Activated naive CD8-positive, alpha-beta T cell treated with anti-CD3 and anti-CD28 coated beads, Interleukin-2, amount 10 ng/mL, durations not matched to agents 7 days and 5 days (primary cell): ENCODE results near the gene ERCC8. TPM values are rescaled to one million over a fixed set of nuclear protein-coding genes. Genes with fewer than 3 reads are reported as not detected.

Source experiments
- ATAC-seq: fragments of 150-1000 bp; cut with Tn5 transposase; one replicate; pipeline ENCODE4 v1.10.0; 2021; ENCODE audit warnings: low read depth, moderate library complexity
- POLR2A ChIA-PET: fragments of 350-600 bp; sonication (Branson Sonifier 250); formaldehyde crosslinking; loops from one replicate; lab custom pipeline; 2021; ENCODE audit warnings: antibody characterized with exemption; lab: Charles Lee
- DNase-seq: peaks from one replicate; pipeline ENCODE4 v3.0.0; 2021
- H3K27ac Mint-ChIP-seq: one replicate; pipeline ENCODE4 v1.8.0; 2022; ENCODE audit warnings: mild to moderate bottlenecking, mixed read lengths
- H3K27me3 Mint-ChIP-seq: one replicate; pipeline ENCODE4 v1.8.0; 2022; ENCODE audit warnings: mild to moderate bottlenecking, moderate library complexity, mixed read lengths
- H3K36me3 Mint-ChIP-seq: one replicate; pipeline ENCODE4 v1.8.0; 2021; ENCODE audit warnings: mild to moderate bottlenecking, mixed read lengths
- H3K4me1 Mint-ChIP-seq: one replicate; pipeline ENCODE4 v1.8.0; 2021; ENCODE audit warnings: mixed read lengths
- H3K4me3 Mint-ChIP-seq: one replicate; pipeline ENCODE4 v1.8.0; 2022; ENCODE audit warnings: mild to moderate bottlenecking, moderate library complexity, mixed read lengths
- H3K9me3 Mint-ChIP-seq: one replicate; pipeline ENCODE4 v1.8.0; 2021; ENCODE audit warnings: mixed read lengths
- total RNA-seq, 2 experiments: library from RNA; stranded (reverse); gene quantifications; one replicate each; pipeline ENCODE4 v1.2.3, GENCODE V29; 2021

The ERCC8 gene
- total RNA-seq, 2 experiments from 2014 or later, result 8.8 to 10.5 TPM

DNA sequence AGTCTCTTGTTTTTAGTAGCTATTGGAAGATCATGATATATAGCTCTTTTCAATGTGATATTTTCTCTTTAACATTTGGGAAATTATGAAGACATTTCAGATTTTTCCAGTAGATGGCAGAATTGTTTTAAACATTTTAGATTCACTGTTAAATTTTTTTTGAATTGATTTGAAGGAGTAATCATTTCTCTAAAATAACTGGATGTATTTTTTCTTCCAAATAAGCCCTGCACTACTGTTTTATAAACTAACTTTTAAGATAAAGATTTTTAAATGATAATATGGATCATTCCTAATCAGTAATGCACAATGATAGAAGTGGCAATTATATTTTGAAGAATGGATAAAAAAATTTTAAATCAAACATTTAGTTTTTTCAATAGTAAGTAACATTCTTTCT, 14.3 kb upstream of the ERCC8 start:
- DNase-seq (no peak), ATAC-seq (no peak)
- Mint-ChIP-seq H3K27ac (no peak overlapping the region), H3K27me3 (no peaks in the 10 kb centered on the region), H3K36me3 (peaks cover 2% of the 10 kb centered on the region), H3K4me1 (no peaks in the 10 kb centered on the region), H3K4me3 (no peak overlapping the region), H3K9me3 (no peaks in the 10 kb centered on the region)
- POLR2A ChIA-PET, result no interaction called here

DNA sequence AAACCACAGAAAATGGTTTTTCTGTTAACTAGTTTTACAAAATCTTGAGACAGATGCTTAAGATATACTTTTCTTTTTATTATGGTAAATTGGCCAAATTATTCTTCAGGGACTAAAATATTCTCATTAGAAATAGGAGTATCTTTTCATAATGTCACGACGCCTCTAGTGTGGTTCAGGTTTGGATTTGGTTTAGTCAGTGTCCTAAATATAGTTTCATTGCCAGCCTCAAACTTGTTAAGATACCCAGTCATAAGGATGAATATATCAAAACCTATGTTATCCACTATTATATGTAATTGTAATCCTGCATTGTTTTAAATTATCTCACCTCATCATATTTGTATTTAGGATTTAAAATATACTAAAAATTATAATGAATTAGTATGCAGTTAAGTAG, 13.8 kb upstream of the ERCC8 start:
- DNase-seq (no peak), ATAC-seq (no peak)
- Mint-ChIP-seq H3K36me3 (peaks cover 2% of the 10 kb centered on the region), H3K27ac (no peak overlapping the region), H3K9me3 (no peaks in the 10 kb centered on the region), H3K4me1 (no peaks in the 10 kb centered on the region), H3K27me3 (no peaks in the 10 kb centered on the region), H3K4me3 (no peak overlapping the region)
- POLR2A ChIA-PET, result no interaction called here

DNA sequence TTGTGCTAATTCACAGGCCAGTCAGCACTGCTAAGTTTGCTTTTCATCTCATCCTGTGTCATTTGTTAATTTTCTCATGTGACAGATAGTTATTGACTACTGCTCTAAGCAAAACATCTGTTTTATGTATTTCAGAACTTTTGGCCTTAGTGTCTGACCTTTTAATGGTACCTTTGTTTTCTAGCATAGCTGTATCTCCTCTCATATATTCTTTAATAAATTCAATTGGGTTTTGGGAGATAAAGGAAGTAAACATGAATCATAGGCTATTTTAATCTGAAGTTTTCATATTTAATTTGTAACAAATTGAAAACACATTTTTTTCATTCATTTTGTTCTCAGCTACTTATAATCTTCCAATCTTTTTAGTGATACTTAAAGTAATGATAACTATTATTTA, 13.2 kb upstream of the ERCC8 start:
- H3K27ac Mint-ChIP-seq, result no peak overlapping the region
- no peak overlapping the region for H3K4me3 Mint-ChIP-seq
- H3K4me1 Mint-ChIP-seq, result no peaks in the 10 kb centered on the region
- H3K27me3 Mint-ChIP-seq, result no peaks in the 10 kb centered on the region
- ATAC-seq, result no peak
- peaks cover 2% of the 10 kb centered on the region for H3K36me3 Mint-ChIP-seq
- no peaks in the 10 kb centered on the region for H3K9me3 Mint-ChIP-seq
- DNase-seq, result no peak
- POLR2A ChIA-PET, result no interaction called here

DNA sequence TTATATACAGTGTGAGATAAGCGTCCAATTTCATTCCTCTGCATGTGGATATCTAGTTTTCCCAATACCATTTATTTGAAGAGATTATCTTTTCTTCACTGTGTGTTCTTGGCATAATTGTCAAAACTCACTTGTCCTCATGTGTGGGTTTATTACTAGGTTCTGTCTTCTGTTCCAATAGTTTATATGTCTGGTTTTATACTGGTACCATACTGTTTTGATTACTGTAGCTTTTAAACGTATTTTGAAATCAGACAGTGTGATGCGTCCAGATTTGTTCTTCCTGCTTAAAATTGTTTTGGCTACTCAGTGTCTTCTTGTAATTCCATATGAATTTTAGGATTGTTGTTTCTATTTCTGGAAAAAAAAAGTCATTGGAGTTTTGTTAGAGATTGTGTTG, 10.4 kb upstream of the ERCC8 start:
- Mint-ChIP-seq H3K36me3 (peaks cover 7% of the 10 kb centered on the region), H3K4me1 (peaks cover 3% of the 10 kb centered on the region), H3K9me3 (peaks cover 3% of the 10 kb centered on the region), H3K27ac (no peak overlapping the region), H3K4me3 (no peak overlapping the region), H3K27me3 (no peaks in the 10 kb centered on the region)
- POLR2A ChIA-PET, result no interaction called here
- DNase-seq (no peak), ATAC-seq (no peak)

DNA sequence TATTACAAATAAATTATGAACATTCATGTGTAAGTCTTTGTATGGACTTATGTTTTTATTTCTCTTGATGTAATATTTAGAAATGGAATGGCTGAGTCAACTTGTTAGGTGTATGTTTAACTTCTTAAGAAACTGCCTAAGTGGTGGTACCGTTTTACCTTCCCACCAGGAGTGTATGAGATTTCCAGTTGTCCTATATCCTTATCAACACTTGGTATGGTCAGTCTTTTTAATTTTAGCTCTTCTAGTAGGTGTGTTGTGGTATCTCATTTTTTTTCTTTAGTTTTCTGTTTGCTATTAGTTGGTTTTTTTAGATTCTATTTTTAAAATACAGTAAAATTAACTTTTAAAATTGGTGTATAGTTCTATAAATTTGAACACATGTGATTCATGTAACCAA, 3.9 kb upstream of the ERCC8 start:
- peaks cover 3% of the 10 kb centered on the region for H3K9me3 Mint-ChIP-seq
- DNase-seq (no peak), ATAC-seq (no peak)
- H3K4me1 Mint-ChIP-seq, result peaks cover 15% of the 10 kb centered on the region
- POLR2A ChIA-PET, result no interaction called here
- H3K4me3 Mint-ChIP-seq, result no peak overlapping the region
- no peaks in the 10 kb centered on the region for H3K27me3 Mint-ChIP-seq
- H3K27ac Mint-ChIP-seq, result no peak overlapping the region
- peaks cover 9% of the 10 kb centered on the region for H3K36me3 Mint-ChIP-seq

DNA sequence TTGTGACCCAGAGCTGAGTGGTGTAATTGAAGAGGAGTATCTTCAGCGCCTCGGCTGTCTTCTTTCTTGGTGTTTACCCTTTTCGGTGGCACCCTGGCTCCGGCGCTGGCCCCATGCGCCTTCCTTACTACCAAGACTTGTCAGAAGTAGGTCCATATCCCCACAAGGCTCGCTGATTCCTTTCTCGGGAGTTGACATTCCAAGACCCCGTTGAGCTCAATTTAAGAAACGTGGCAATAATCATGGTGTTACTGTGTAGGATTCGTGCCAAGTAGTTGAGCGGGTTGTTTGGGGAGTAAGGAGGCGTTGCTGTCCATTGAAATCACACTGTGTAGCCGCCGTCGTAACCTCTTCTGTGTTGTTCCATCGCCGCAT, 930 bp upstream of the ERCC8 start:
- Mint-ChIP-seq H3K4me3 (no peak overlapping the region), H3K9me3 (no peaks in the 10 kb centered on the region), H3K27ac (peak overlapping the region; percentile 79), H3K4me1 (peaks cover 14% of the 10 kb centered on the region), H3K36me3 (peaks cover 6% of the 10 kb centered on the region), H3K27me3 (no peaks in the 10 kb centered on the region)
- peak; percentile 7 for ATAC-seq
- POLR2A ChIA-PET, result interaction anchor here (2.4 kb wide), 1 partner anchor 246 kb away, joined by 9 read pairs; the partner anchor contains the start of gene DEPDC1B
- no peak for DNase-seq

DNA sequence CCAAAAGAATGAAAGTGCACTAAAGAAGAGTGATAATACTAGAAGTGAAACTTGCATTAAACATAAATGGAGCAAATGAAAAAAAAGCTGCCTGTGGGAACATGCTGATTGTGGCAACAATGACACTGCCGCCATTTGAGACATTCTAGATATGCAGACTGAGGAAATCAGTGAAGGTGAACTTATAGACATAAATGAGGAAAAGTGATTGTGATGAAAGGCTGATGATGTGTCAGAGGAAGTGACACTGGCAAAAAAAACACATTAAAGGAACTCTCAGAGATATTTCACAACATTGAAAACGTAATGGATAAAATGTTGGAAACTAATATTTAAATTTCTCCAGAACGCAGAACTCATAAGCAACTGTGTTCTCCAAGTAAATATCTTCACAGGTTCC, 1.2 kb downstream of the ERCC8 start:
- POLR2A ChIA-PET, result no interaction called here
- Mint-ChIP-seq H3K27me3 (no peaks in the 10 kb centered on the region), H3K4me1 (peaks cover 14% of the 10 kb centered on the region), H3K4me3 (no peak overlapping the region), H3K36me3 (peaks cover 4% of the 10 kb centered on the region), H3K9me3 (no peaks in the 10 kb centered on the region), H3K27ac (no peak overlapping the region)
- DNase-seq (no peak), ATAC-seq (no peak)

DNA sequence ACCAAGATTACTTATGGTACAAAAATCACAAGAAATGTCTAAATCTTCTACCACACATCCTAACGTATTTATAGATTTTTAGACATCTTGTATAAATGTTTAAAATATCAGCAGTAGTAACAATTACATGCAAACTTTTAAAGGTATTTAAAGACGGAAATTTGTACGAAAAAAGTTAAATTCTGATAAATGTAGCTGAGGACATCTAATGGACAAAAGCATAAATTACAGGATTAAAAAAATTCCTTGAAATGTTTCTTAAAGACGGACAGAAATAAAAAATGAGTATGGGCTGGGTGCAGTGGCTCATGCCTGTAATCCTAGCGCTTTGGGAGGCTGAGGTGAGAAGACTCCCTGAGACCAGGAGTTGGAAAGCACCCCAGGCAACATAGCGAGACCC, 15.8 kb downstream of the ERCC8 start:
- H3K4me1 Mint-ChIP-seq, result peaks cover 4% of the 10 kb centered on the region
- ATAC-seq (no peak), DNase-seq (no peak)
- POLR2A ChIA-PET, result no interaction called here
- no peak overlapping the region for H3K4me3 Mint-ChIP-seq
- H3K27ac Mint-ChIP-seq, result no peak overlapping the region
- no peaks in the 10 kb centered on the region for H3K27me3 Mint-ChIP-seq
- peaks cover 11% of the 10 kb centered on the region for H3K36me3 Mint-ChIP-seq
- no peaks in the 10 kb centered on the region for H3K9me3 Mint-ChIP-seq

DNA sequence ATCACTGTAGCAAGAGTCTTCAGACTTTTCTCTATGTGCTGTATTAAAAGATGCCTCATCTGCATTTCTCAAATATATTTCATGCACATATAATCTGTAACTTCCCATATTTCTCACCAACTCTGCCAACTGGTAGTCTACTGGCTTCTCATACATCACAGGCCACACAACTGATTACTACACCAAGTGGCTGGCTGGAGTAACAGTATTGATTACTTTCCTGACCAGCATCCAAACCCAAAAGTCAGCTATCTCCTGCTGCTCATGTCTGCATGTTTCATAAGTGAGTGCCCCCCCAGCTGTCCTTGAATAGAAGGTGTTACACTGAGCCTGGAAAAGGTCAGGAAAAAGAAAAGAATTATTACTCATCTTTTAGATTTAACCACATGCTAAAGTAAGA, 17.4 kb downstream of the ERCC8 start:
- ATAC-seq (no peak), DNase-seq (no peak)
- no peaks in the 10 kb centered on the region for H3K9me3 Mint-ChIP-seq
- H3K27me3 Mint-ChIP-seq, result no peaks in the 10 kb centered on the region
- POLR2A ChIA-PET, result no interaction called here
- peaks cover 4% of the 10 kb centered on the region for H3K4me1 Mint-ChIP-seq
- H3K4me3 Mint-ChIP-seq, result no peak overlapping the region
- peaks cover 11% of the 10 kb centered on the region for H3K36me3 Mint-ChIP-seq
- H3K27ac Mint-ChIP-seq, result no peak overlapping the region

DNA sequence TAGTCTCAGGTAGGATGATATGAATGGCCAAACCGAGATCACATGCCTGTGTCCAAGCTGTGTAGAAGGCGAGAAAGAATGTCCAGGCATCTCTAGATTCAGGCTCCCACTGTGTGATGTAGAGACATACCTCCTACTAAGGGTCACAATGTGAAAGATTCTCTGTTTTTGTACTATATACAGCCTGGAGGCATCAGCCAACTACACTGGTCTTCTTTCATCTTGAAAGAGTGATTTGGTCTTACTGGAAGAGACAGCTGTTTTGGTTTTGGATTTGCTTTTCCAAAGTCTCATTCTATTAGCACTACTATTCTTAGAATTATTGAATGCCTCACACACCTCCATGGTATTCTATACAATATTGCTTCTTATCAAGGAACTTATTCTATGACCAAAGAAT, 26.4 kb downstream of the ERCC8 start:
- H3K27ac Mint-ChIP-seq, result no peak overlapping the region
- POLR2A ChIA-PET, result no interaction called here
- H3K4me3 Mint-ChIP-seq, result no peak overlapping the region
- H3K36me3 Mint-ChIP-seq, result peaks cover 40% of the 10 kb centered on the region
- DNase-seq (no peak), ATAC-seq (no peak)
- no peaks in the 10 kb centered on the region for H3K4me1 Mint-ChIP-seq
- H3K27me3 Mint-ChIP-seq, result no peaks in the 10 kb centered on the region
- H3K9me3 Mint-ChIP-seq, result no peaks in the 10 kb centered on the region

DNA sequence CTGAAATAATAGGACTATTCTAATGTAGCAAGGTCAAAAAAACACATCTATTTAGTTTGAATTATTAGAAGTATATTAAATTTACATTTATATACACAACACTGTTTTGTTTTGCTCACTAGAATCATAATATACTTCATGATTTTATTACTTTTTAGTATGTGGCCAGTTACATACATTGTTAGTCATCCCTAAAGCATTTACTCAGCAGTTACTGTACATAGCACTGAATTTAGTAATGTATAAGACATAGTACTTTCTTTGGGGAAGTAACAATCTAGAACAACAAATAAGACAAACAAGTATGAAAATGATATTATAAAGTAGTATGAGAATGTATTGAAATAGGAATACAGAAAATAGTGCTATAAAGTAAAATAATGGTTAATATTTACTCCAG, 28.2 kb downstream of the ERCC8 start:
- Mint-ChIP-seq H3K27me3 (no peaks in the 10 kb centered on the region), H3K9me3 (no peaks in the 10 kb centered on the region), H3K27ac (no peak overlapping the region), H3K4me1 (no peaks in the 10 kb centered on the region), H3K36me3 (peaks cover 47% of the 10 kb centered on the region), H3K4me3 (no peak overlapping the region)
- no peak for ATAC-seq
- POLR2A ChIA-PET, result no interaction called here
- DNase-seq, result no peak

DNA sequence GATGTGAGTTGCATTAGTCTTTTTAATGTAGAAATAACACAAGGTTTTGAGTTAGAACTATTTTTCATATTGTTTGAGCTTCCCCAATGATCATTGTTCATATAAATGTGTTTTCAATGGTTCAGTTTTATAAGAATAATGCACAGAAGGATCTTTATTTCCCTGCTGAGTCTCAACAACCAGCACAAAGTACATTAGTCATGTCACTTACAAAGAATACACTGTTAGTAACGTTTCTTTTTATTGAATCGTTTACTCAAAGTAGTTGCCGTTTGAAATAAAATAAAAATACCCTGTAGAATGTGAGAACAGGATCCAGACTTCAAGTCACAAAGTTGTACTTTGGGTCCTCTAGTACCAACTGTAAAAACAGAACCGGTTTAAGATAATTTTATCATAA, 41.5 kb downstream of the ERCC8 start:
- Mint-ChIP-seq H3K27ac (no peak overlapping the region), H3K36me3 (peaks cover 22% of the 10 kb centered on the region), H3K4me3 (no peak overlapping the region), H3K4me1 (peaks cover 7% of the 10 kb centered on the region), H3K9me3 (no peaks in the 10 kb centered on the region), H3K27me3 (no peaks in the 10 kb centered on the region)
- POLR2A ChIA-PET, result no interaction called here
- ATAC-seq (no peak), DNase-seq (no peak)

DNA sequence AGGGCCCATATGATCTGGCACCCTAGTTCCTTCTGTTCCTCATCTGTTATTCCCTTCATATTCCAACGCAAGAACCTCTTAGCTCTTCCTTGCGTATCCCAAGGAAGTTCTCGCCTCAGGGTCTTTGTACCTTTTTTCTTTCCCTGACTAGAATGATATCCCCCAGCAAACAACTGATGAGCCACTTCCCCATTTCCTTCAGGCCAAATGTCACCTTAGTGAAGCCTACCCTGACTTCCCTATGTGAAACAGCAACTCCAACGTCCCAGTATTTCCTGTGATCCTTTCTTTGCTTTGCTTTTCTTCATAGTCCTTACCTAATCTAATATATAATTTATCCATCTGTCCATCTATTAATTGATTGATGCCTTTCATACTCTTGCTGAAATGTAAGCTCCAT, 47.9 kb downstream of the ERCC8 start:
- no peak overlapping the region for H3K27ac Mint-ChIP-seq
- no peaks in the 10 kb centered on the region for H3K27me3 Mint-ChIP-seq
- ATAC-seq, result no peak
- H3K9me3 Mint-ChIP-seq, result no peaks in the 10 kb centered on the region
- POLR2A ChIA-PET, result no interaction called here
- peaks cover 28% of the 10 kb centered on the region for H3K36me3 Mint-ChIP-seq
- no peaks in the 10 kb centered on the region for H3K4me1 Mint-ChIP-seq
- no peak for DNase-seq
- H3K4me3 Mint-ChIP-seq, result no peak overlapping the region

DNA sequence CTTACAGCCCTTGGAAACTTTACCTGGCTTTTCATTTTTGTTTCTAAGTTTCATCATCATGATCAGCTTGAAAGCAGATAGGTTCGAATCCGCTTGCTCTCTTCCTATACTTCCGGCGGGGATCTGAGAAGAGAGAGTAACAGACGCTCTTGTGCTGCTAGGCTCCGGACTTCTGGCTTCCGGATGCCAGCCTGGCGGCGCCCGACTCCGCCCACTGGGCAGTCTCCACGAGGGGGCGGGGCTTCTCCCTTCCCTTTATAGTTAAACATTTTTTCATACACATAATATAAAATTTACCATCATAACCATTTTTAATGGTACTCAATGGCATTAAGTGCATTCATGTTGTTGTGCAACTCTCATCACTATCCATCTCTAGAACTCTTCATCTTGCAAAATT, 51.3 kb downstream of the ERCC8 start:
- Mint-ChIP-seq H3K36me3 (peaks cover 24% of the 10 kb centered on the region), H3K27me3 (no peaks in the 10 kb centered on the region), H3K9me3 (no peaks in the 10 kb centered on the region), H3K4me1 (no peaks in the 10 kb centered on the region), H3K27ac (no peak overlapping the region), H3K4me3 (no peak overlapping the region)
- DNase-seq, result no peak
- POLR2A ChIA-PET, result no interaction called here
- ATAC-seq, result no peak

DNA sequence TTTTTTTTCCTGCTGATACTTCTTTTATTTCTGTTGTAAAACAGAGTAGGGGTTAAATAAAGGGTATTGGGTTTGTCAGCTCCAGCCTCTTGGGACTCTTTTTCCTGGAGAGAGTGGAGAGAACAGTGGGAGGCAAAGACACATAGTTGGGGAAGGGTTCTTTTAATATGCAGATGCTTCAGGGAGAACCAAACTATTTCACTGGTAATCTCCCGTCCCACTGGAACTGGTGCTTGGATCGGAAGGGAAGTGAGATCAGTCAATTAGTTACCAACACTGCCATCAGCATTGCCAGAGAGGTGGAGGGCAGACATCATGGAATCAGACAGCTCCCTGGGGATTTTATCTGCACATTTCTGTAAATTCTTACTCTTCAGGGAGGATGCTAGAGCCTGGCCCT, 53.2 kb downstream of the ERCC8 start:
- Mint-ChIP-seq H3K27ac (no peak overlapping the region), H3K4me1 (no peaks in the 10 kb centered on the region), H3K36me3 (peaks cover 22% of the 10 kb centered on the region), H3K27me3 (no peaks in the 10 kb centered on the region), H3K4me3 (no peak overlapping the region), H3K9me3 (no peaks in the 10 kb centered on the region)
- DNase-seq (no peak), ATAC-seq (no peak)
- POLR2A ChIA-PET, result no interaction called here
